CD4-positive, alpha-beta T cell treated with Interleukin-2 at 100 ng/mL for 4 hours (primary cell): ENCODE data around the gene KIAA1958.

ENCODE experiments used
- DNase-seq: peaks from one replicate; pipeline ENCODE4 v3.0.0-alpha.2; 2020; ENCODE audit warnings: low spot score

KIAA1958 gene

GRCh38 chr9:112605518-112605917, 118.9 kb downstream of the KIAA1958 start:
- no peak for DNase-seq

GRCh38 chr9:112605963-112606699, 119.5 kb downstream of the KIAA1958 start:
- DNase-seq: no peak

- no peak for DNase-seq
Observed at GRCh38 chr9:112608851-112609250, 122.2 kb downstream of the KIAA1958 start.

GRCh38 chr9:112615584-112616266, 129.1 kb downstream of the KIAA1958 start:
- no peak for DNase-seq

- no peak for DNase-seq
Observed at GRCh38 chr9:112617371-112617770, 130.7 kb downstream of the KIAA1958 start.

GRCh38 chr9:112618385-112619009, 131.9 kb downstream of the KIAA1958 start:
- no peak for DNase-seq

GRCh38 chr9:112620388-112620787, 133.8 kb downstream of the KIAA1958 start:
- DNase-seq: no peak

GRCh38 chr9:112621018-112621655, 134.5 kb downstream of the KIAA1958 start:
- no peak for DNase-seq

GRCh38 chr9:112623198-112623597, 136.6 kb downstream of the KIAA1958 start:
- no peak for DNase-seq

- DNase-seq: no peak
Observed at GRCh38 chr9:112624711-112625707, 138.4 kb downstream of the KIAA1958 start.

GRCh38 chr9:112629671-112630485, 143.3 kb downstream of the KIAA1958 start:
- no peak for DNase-seq

- DNase-seq: no peak
Observed at GRCh38 chr9:112631313-112632070, 144.9 kb downstream of the KIAA1958 start.

- no peak for DNase-seq
Observed at GRCh38 chr9:112640311-112640710, 153.7 kb downstream of the KIAA1958 start.

GRCh38 chr9:112642126-112642525, 155.5 kb downstream of the KIAA1958 start:
- DNase-seq: no peak

- no peak for DNase-seq
Observed at GRCh38 chr9:112647596-112647995, 161.0 kb downstream of the KIAA1958 start.

GRCh38 chr9:112648624-112649023, 162.0 kb downstream of the KIAA1958 start:
- DNase-seq: no peak

- no peak for DNase-seq
Observed at GRCh38 chr9:112654282-112654681, 167.7 kb downstream of the KIAA1958 start.

GRCh38 chr9:112655668-112656067, 169.0 kb downstream of the KIAA1958 start:
- DNase-seq: no peak

GRCh38 chr9:112659906-112660305, 173.3 kb downstream of the KIAA1958 start:
- no peak for DNase-seq

GRCh38 chr9:112663681-112664080, 177.1 kb downstream of the KIAA1958 start:
- DNase-seq: no peak
